Fibroblast of skin of right quadriceps (primary cell): ENCODE data around the gene SSBP2.

Experiments
- DNase-seq: peaks from one replicate; pipeline ENCODE4 v3.0.0-alpha.2; 2013

The SSBP2 gene

GRCh38 chr5:81766611-81767010, 15.7 kb upstream of the SSBP2 start:
- no peak for DNase-seq

DNA sequence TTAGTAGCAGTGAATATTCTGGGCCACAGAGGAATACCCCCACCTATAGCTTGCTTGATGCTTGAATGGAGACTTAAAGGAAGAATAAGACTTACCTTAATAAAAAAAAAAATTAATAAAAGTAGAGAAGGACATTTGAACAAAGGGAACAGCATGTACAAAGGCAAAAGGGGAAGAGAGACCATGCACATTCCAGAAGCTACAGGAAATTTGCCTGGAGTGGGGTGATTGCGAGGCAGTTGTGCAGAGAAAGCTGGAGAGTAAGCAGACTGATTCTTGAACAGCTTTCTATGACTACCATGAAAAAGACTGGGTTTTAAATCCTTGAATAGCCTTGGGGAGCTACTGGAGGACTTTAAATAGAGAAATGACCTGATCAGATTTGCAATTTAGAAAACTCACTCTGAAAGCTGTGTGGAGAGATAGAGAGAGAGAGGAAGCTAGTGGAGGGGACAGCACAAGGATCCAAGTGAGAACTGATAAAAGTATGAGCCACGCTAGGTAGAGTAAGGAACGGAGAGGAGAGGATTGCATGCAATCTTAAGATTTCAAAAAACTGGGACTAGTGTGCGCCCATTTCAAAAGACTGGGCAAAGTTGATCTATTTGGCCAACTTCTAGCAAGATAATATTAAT, 12.5 kb upstream of the SSBP2 start:
- no peak for DNase-seq

GRCh38 chr5:81762853-81763252, 12.0 kb upstream of the SSBP2 start:
- DNase-seq, result no peak

GRCh38 chr5:81762401-81762800, 11.5 kb upstream of the SSBP2 start:
- peak; percentile 23 for DNase-seq

DNA sequence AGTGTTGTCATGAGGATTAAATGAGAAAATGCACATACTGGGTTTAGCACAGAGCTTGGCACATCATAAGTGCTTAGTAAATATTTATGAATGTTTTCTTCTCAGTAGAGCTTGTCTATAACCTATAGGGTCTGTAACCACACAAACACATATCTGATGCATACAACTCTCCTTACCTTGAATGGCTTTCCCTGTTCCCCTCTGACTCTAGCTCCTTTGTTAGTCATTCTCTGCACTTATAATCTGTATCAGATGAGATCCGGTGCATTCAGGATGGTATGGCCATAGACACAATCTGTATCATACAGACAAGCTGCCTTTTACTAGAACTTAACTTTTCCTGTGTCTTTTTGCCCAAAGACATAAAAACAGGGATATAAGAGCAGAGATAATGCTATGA, 11.1 kb upstream of the SSBP2 start:
- DNase-seq, result no peak

GRCh38 chr5:81761270-81761669, 10.4 kb upstream of the SSBP2 start:
- DNase-seq, result no peak

GRCh38 chr5:81760521-81760920, 9.6 kb upstream of the SSBP2 start:
- DNase-seq, result no peak

- no peak for DNase-seq
Measured at GRCh38 chr5:81759632-81760005, 8.7 kb upstream of the SSBP2 start.

DNA sequence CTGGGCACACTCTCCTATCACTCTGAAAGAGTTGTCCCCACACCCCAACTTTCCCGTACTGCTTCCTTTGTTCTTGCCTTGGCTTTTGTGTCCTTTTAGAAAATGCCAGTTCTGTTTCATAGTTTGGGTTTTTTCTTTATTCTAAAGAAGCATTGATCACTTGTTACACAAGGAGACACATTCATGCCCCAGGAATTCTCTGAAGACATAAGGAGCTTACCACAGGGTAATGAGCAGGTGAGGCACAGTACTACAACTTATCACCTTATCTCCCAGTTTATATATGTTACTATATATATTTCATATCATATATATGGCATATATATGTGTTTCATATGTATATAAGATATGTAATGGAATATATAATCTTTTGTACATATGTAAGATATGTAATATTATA, 6.5 kb upstream of the SSBP2 start:
- DNase-seq, result no peak

DNA sequence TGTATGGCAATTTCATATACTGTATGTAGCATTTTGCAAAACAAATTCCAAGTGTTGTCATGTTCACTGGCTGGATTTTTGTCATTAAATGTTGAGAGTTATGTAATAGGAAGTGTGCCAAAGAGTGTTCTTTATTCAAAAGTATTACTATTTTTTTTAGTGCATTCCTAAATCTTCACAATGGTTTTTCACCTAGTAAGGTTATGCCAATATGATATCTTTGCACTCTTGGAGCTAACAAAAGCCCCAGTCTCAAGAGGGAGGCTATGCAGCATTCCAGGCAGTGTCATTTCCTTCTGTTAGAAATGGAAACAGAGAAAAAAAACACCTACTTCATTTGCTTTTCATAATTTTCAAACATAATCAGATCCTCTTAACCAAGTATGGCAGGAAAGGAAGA, 5.1 kb upstream of the SSBP2 start:
- DNase-seq, result no peak

DNA sequence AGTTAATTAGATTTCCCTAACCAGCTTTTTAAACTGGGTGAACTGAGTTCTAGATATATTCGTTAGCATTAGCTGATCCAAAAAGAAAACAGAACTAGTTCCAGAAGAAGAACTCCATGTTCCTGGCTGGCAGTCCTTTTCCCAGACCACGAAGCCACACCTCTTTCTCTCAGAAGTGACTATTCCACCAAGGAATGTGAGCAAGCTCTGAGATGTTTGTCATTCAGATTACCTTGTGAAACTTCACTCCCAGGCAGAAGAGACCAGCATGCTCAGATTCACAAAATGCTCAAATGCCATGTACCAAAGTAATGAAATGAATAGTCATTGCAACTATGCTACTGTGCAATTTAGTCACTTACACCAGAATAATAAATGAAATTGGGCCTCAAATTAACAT, 4.4 kb upstream of the SSBP2 start:
- peak; percentile 90 for DNase-seq

- DNase-seq, result no peak
Measured at GRCh38 chr5:81754621-81755020, 3.7 kb upstream of the SSBP2 start.

- DNase-seq, result no peak
Measured at GRCh38 chr5:81753429-81753828, 2.5 kb upstream of the SSBP2 start.

- no peak for DNase-seq
Measured at GRCh38 chr5:81752644-81752963, 1.7 kb upstream of the SSBP2 start.

DNA sequence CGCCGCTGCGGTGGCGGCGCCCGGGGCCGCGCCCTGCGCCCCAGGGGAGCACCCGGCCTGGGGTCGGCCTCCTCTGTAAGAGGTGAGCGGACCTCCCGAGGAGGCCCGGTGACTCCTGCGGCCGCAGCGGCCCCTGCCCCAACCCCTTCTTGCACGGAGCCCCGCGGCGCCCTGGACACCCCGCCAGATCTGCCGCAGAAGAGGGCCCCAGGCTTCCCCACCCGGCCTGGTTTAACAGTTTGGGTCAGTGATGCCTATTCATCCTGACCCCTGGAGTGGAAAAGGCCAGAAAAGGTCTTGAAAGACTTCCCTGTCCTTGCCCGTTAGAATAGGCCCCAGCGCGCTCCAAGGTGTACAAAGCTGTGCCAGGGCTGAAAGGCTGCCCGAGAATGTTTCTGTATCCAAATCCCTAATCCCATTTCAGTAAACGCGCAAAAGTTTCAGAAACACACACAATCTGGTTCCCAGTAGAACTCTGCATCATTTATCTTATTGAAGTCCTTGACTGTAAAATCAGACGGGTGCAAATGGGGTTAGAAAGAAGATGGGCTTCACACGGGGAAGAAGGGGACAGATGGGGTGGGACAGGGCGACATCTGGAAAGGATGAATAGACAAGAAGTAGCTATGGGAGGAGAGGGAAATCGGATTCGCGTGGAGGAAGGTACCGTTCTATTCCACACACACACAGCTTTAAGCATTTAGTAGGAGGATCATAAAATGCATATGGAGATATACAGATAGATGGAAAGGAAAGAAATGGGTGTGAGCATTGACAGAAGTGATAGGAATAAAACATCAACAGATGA, 1.1 kb upstream of the SSBP2 start:
- DNase-seq, result peak; percentile 23

DNA sequence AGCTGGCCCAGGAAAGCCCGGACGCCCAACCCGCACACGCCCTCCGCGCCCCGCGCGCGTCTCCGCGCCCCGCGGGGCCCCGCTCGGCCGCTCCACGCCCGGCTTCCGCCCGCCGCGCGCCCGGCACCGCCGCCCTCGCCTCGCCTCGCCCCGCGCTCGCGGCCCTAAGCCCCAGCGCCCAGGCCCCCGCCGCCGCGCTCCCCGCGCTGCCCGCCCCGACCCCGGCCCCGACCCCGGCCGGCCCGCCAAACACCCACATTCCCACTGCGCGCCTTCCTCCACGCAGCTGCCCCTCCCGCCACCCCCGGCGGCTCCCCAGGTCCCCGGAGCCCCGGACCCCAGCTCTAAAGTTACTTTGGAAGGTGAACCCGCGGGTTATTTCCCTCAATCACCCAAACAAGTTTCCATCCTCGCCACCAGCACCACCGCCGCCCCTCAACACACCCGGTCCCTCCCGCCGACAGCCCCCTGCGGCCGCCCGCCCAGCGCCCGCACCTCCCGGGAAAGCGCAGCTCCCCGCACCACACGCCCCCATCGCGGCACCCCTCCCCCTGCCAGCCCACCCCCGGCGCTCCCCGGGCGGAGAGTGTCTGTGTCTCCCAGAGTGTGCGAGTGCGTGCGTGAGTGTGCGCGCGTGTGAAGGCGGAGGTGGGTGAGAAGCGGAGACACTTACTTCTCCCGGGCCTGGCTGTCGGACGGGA, 439 bp downstream of the SSBP2 start:
- no peak for DNase-seq

- DNase-seq, result peak; percentile 18
Measured at GRCh38 chr5:81749561-81750307, 1.2 kb downstream of the SSBP2 start.

DNA sequence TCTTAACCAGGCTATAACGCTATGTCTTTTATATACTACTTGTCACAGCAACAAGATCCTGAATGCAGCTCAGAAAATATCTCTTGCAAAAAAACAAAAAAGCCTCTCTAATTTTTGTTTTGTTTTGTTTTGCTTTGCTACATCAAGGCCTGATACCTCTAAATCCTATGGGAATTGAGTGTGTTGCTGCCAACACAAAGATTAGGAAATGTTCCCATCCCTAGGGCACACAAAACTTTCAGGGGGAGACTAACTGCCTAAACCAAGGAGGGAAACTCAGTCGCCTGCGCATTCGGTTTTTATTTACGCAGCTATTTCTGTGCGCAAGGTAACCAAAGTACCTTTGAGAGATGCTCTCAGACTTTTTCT, 1.7 kb downstream of the SSBP2 start:
- peak; percentile 12 for DNase-seq

DNA sequence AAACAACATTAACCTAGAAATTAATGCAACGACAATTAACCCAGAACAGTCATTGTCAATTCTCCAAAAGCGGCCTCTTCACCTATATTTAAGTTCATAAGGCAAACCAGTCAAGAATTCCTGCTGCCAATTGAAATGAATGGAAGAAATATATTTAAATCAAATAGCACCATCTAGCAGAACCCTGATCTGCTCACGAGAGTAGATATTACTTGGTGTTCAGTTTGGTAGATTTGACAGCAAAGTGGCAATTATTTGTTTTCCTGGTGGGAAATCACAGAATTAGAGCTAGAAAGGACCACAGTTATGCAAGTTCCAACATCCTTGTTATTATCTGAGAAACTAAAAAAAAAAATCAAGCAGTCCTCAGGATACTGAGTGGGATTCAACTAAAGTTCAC, 2.3 kb downstream of the SSBP2 start:
- DNase-seq, result no peak

DNA sequence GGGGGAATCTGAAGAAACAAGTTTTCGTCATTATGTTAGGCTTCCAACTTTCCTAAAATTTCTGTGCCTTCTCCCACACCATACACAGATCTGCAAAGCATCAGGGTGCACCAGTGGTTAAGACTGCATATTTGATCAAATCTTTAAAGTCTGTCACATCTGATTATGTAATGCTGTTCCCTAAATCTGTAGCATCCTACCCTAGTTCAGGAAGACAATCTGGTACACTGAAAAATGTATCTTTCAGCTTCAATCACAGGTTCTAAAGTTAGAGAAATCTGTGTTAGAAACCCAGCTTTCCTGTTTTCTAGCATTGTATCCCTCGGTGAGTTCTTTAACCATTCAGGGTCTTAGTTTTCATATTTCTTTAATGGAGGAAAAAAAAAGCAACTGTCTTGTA, 3.9 kb downstream of the SSBP2 start:
- DNase-seq, result no peak

DNA sequence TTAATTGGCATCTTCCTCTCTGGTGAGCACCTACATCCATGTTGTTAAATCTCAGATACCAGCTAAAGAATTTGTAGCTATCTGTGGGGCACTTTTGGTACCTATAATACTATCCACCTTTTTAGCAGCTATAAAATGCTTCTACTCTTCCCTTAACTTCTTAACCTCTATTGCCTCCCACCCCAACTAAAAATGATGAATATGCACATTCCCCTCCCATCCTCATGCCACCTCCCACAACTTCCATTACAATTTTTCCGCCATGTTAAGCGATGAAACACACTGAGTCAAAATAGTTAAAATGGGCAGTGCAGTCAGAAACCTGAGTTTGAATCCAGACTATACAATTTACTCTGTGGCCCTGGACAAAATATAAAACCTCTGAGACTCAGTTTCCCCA, 10.1 kb downstream of the SSBP2 start:
- no peak for DNase-seq

- DNase-seq, result no peak
Measured at GRCh38 chr5:81739291-81739690, 11.6 kb downstream of the SSBP2 start.

GRCh38 chr5:81729276-81729675, 21.6 kb downstream of the SSBP2 start:
- no peak for DNase-seq

- no peak for DNase-seq
Measured at GRCh38 chr5:81728301-81728700, 22.6 kb downstream of the SSBP2 start.
